ENCODE results near the gene PTMA.
"Not testable (repeated sequence)": the region's sequence is repeated elsewhere in the genome, so short reads cannot be mapped to it uniquely, and the experiment has no call there.

The PTMA gene

GRCh38 chr2:231717281-231718171, 9.2 kb downstream of the PTMA start:
- no peak for DNase-seq

GRCh38 chr2:231718799-231719198, 10.5 kb downstream of the PTMA start:
- no peak for DNase-seq

GRCh38 chr2:231720292-231720986, 12.1 kb downstream of the PTMA start:
- DNase-seq, result no peak

- no peak for DNase-seq
Observed at GRCh38 chr2:231720987-231721966, 13.0 kb downstream of the PTMA start.

GRCh38 chr2:231722721-231723307, 14.5 kb downstream of the PTMA start:
- DNase-seq, result no peak

- DNase-seq, result no peak
Observed at GRCh38 chr2:231725476-231725875, 17.2 kb downstream of the PTMA start.

GRCh38 chr2:231726276-231726675, 18.0 kb downstream of the PTMA start:
- DNase-seq, result no peak

GRCh38 chr2:231727621-231728020, 19.3 kb downstream of the PTMA start:
- no peak for DNase-seq

GRCh38 chr2:231732604-231733003, 24.3 kb downstream of the PTMA start:
- DNase-seq, result no peak

- DNase-seq, result no peak
Observed at GRCh38 chr2:231737761-231738160, 29.4 kb downstream of the PTMA start.

GRCh38 chr2:231743376-231744116, 35.2 kb downstream of the PTMA start:
- DNase-seq, result no peak

- no peak for DNase-seq
Observed at GRCh38 chr2:231745303-231746038, 37.1 kb downstream of the PTMA start.

- DNase-seq, result not testable (repeated sequence)
Observed at GRCh38 chr2:231748153-231748896, 40.0 kb downstream of the PTMA start.

GRCh38 chr2:231749016-231749415, 40.7 kb downstream of the PTMA start:
- DNase-seq, result not testable (repeated sequence)

- no peak for DNase-seq
Observed at GRCh38 chr2:231751042-231751815, 42.9 kb downstream of the PTMA start.

- DNase-seq, result no peak
Observed at GRCh38 chr2:231752061-231752460, 43.7 kb downstream of the PTMA start.

GRCh38 chr2:231761735-231762134, 53.4 kb downstream of the PTMA start:
- no peak for DNase-seq

Measured in NCI-H1092 (cell line).